Measurements from ENCODE around the gene FCHSD2. TPM values are rescaled to one million over a fixed set of nuclear protein-coding genes. Genes with fewer than 3 reads are reported as not detected.

The FCHSD2 gene
- total RNA-seq, 1 experiment from 2014 or later = 4.4 TPM

- DNase-seq (ENCODE audit: low read depth) = no peak
Measured at GRCh38 chr11:72974487-72975205, 167.5 kb downstream of the FCHSD2 start.

DNA sequence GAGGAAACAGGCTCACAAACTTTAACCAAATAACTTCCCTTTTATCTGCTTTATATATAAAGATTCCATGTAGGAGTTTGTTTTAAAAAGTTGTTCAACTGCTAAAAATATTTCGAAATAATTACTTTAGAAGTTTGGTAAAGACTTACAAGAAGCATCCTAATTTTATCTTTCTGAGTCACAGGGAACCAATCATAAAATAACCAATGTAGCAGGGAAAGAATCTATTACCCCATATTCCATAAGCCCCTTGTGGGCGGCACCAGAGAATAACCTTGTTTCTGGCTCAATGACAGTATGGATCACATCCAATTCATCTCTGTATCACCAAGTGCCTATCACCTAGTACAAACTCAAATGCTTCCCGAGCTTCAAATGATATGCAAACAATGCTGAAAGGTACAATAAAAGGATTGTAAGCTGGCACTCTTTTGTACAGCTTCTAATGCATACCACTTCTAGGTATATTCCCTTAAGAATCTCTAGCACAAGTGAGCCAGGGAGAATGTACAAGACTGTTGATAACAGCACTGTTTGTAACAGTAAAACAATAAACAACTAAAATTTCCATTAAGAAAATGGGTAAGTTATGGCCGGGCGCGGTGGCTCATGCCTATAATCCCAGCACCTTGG lies 169.5 kb downstream of the FCHSD2 start:
- no peak for DNase-seq (ENCODE audit: low read depth)

DNA sequence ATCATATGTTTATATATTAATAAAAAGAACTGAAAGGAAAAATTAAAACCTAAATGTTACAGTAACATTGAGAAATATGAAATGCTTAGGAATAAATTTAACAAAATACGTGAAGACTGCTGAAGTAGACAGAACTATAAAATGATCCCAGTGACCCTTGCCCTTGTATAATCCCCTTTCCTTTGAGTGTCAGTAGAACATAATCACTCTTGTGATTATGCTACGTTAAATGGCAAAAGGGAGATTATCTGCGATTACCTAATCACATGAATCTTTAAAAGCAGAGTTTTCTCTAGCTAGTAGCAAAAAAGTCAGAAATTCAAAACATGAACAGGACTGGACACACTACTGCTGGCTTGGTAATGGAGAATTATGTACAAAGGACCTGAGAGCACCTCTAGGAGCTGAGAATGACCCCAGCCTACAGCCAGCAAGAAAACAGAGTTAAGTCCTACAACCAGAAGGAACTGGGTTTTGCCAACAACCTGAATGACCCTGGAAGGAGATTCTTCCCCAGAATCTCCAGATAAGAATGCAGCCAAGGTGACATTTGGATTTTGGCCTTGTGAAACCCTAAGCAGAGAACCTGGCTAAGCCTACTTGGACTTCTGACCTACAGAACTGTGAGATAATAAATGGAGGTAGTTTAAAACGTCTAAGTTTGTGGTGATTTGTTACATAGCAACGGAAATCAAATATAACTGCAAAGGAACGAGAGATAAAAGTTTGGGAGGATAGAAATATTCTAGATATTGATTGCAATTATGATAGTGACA lies 170.7 kb downstream of the FCHSD2 start:
- DNase-seq (ENCODE audit: low read depth) = no peak

DNA sequence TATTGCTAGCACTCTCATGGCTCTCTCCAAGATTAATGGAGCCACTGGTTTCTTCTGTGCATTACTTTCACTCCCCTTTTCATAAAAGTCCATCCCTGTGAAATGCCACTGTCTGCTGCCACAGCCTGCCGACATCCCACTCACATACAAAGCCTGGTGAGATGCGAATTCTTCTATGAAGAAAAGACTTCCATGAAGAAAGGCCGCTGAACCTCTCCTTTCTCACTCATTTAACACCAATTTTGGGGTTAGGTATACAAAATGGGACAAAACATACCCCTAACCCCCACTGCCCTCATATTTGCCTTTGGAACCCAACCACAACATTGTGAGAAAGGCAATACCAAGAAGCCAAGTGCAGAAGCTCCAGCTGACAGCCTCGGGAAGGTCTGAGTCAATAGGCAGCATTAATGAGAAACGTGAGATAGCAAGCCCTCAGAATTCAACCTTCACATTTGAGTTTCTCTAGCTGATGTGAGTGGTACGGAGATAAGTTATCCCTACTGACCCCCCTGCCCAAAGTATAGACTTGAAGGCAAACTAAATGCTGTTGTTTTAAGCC lies 171.5 kb downstream of the FCHSD2 start:
- no peak for DNase-seq (ENCODE audit: low read depth)

DNA sequence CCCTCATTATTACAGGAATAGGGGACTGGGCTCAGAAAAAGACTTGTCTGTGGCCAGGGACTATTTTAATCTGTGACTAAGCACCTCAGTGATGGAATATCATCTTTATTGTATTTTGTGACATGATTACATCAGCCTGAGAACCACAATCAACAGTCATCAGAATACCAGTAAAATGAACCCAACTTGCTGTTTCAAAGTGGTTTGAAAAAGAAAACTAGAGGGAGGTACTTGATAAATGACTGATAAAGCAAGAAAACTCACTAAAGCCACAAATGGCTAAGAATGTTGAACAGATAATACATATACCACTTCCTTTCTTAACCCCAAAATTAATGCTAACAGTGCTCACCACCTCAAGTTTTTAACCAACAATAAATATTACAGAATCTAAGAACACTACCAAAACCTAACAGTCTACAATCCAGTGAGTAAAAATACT lies 172.2 kb downstream of the FCHSD2 start:
- DNase-seq (ENCODE audit: low read depth) = peak; percentile 74

GRCh38 chr11:72968390-72968789 lies 173.7 kb downstream of the FCHSD2 start:
- no peak for DNase-seq (ENCODE audit: low read depth)

DNA sequence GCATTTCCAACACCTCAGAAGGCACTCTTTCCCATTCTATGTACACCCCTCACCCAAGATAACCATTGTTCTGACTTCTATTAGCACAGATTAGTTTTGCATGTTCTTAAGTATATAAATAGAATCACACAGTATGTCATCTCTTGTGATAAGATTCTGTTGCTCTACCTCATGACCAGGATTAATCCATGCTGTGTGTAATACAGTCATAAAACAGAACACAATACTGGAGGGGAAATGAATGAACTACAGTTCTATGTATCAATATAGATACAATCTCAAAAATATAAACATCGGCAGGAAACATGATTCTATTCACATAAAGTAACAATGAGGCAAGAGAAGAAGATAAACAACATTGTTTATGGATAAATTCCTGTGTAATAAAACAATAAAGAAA lies 176.4 kb downstream of the FCHSD2 start:
- no peak for DNase-seq (ENCODE audit: low read depth)

GRCh38 chr11:72962717-72963116 lies 179.4 kb downstream of the FCHSD2 start:
- no peak for DNase-seq (ENCODE audit: low read depth)

GRCh38 chr11:72962084-72962483 lies 180.0 kb downstream of the FCHSD2 start:
- no peak for DNase-seq (ENCODE audit: low read depth)

DNA sequence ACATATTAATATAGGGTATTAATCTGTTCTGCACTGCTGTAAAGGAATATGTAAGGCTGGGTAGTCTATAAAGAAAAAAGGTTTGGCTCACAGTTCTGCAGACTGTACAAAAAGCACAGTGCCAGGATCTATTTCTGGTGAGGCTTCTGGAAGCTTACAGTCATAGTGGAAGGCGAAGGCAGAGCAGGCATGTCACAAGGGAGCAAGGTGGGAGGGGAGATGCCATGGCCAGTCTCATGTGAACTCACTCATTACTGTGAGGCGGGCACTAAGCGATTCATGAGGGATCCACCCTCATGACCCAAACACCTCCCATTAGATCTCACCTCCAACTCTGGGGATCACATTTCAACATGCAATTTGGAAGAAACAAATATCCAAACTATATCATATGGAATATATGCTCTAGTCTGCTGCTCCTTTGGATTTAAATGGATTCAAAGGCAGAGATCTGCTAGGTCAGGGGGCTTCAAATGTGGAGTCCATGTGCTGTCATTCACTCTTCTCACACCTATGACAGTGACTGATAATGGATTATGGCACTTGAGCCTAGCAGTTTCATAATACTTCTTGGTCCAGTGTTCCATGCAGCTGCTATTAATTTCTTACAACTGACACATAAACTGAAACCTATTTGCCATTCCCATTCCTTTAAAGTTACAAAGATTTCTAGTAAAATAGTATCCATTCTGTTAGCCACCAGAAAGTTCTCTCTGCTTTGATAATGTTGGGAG lies 182.0 kb downstream of the FCHSD2 start:
- no peak for DNase-seq (ENCODE audit: low read depth)

DNA sequence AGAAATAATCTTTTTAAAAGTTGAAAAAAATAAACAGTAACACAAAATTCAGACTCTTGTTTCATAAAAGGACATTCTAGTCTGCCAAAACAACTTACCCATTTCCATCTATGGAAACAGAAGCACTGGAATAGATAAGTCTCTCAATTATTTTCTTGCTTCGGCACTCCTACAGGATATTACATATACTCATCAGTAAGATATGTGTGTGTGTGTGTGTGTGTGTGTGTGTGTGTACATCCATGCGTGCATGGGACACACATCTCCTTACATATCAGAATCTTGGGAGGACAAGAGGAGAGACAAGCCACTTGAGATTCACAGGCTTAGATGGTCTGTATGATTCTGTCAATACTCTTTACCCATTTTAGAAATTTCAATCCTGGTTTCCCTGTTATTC lies 183.3 kb downstream of the FCHSD2 start:
- peak; percentile 7 for DNase-seq (ENCODE audit: low read depth)

GRCh38 chr11:72955466-72955865 lies 186.7 kb downstream of the FCHSD2 start:
- DNase-seq (ENCODE audit: low read depth) = no peak

DNA sequence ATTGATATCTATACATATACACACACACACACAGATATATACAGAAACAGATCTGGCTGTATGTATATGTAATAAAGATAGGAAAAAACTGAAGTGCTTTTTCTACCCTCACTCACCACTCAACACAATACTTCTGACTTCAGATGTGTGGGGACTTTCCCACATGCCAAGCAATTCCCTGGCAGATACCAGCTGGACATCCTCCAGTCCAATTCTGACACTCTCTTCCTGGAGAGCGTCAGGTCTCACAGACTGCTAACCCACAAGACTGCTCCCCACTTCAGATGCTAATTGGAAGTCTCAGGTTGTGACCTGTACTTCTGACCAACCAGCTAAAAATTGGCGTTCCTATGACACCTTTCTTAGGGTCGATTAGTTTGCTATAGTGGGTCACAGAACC lies 187.3 kb downstream of the FCHSD2 start:
- no peak for DNase-seq (ENCODE audit: low read depth)

GRCh38 chr11:72953637-72954036 lies 188.5 kb downstream of the FCHSD2 start:
- no peak for DNase-seq (ENCODE audit: low read depth)

DNA sequence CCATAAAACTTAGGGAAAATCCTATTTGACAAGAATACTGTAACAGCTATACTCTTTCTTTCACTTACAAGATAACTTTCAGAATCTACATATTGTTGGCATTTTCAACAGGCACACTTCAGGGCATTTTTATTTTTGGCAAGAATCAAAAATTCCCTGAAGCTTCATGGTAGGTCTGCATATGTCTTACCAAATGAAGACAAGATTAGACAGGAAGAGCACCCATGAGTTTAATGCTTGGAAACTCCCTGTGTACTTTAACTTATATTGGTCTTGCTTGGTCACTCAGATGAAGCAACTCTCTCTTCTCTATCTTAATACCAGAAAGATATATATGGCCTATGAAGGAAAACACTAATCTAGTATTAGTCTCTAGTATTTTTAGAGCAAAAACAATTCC lies 190.2 kb downstream of the FCHSD2 start:
- DNase-seq (ENCODE audit: low read depth) = no peak

GRCh38 chr11:72951193-72951592 lies 190.9 kb downstream of the FCHSD2 start:
- DNase-seq (ENCODE audit: low read depth) = no peak

DNA sequence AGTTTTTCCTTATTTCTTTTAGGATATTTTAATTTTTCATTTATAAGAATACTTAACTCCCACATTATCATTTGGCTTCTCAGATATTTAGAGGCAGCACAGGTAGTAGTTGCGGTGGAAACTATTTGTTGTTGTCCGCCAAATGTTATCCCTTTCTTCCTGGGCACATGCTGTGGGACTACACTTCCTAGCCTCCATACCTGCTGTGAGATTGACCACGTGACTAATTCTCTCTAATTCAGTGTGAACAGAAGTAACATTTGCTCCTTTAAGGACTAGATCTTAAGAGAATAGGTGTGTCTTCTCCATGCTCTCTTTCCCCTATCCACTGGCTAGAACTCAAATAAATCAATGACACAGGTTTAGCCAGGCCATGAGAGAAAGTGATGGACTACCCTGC lies 191.4 kb downstream of the FCHSD2 start:
- DNase-seq (ENCODE audit: low read depth) = no peak

DNA sequence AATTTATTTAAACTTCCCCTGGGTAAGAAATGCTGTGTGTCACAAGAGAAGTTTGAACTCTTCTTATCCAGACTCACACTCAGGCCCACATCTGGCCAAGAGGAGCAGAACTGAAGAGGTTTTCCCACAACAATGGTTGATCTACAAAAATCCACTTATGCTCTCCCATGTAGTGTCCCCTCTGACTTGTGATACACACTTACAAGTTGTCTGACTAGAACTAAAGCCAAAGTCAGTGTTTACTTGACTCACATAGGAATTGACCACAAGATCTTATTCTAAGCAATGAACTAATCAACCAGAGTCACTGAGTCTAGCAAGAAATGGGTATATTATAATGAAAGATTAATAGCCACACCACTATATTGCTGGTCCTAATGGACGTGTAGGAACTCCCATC lies 194.9 kb downstream of the FCHSD2 start:
- DNase-seq (ENCODE audit: low read depth) = no peak

DNA sequence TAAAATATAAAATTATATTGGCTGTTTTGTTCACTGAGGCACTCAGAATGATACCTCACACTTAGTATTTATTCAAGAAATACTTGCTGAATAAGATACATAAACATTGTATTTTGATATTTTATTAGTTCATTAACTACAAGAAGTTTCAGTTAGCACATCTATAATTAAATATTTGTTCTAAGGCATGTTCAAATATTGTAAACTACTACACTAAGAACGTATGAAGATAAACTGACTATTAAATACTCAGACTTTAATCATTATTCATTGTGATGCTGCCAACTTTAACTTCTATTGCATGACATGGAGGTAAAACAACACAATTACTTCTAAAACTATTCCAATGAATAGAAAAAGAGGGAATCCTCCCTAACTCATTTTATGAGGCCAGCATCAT lies 198.5 kb downstream of the FCHSD2 start:
- DNase-seq (ENCODE audit: low read depth) = no peak

- no peak for DNase-seq (ENCODE audit: low read depth)
Measured at GRCh38 chr11:72940417-72940816, 201.7 kb downstream of the FCHSD2 start.

DNA sequence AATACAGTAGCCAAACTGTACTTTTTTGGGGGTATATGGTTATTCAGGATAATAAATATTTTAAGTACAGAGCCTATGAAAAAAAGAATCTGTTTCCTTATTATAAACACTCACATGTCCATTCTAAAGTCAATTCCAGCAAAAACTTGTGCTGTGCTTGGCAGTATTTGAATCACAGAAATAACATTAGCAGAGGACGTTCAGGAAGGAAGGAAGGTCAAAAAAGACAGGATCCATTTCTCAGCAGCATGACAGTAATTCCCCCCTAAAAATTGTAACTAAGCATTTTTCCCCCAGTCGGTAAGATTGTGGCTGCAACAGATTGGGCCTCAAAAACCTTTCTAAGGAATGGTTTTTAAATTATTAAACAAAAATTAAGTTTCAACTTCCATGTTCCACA lies 203.1 kb downstream of the FCHSD2 start:
- no peak for DNase-seq (ENCODE audit: low read depth)
